Pons (tissue), 1 donor: Measurements from ENCODE around the gene MTHFD1L.
"Not testable (repeated sequence)": the region's sequence is repeated elsewhere in the genome, so short reads cannot be mapped to it uniquely, and the experiment has no call there.

Experiments used
- DNase-seq: peaks from one replicate; pipeline ENCODE4 v3.0.0-alpha.2; 2016; ENCODE audit warnings: low spot score

MTHFD1L gene

GRCh38 chr6:151123641-151124040 is 258.1 kb downstream of the MTHFD1L start:
- not testable (repeated sequence) for DNase-seq

GRCh38 chr6:151125242-151125641 is 259.7 kb downstream of the MTHFD1L start:
- not testable (repeated sequence) for DNase-seq

GRCh38 chr6:151125651-151126416 is 260.3 kb downstream of the MTHFD1L start:
- DNase-seq: not testable (repeated sequence)

GRCh38 chr6:151126417-151126724 is 260.9 kb downstream of the MTHFD1L start:
- not testable (repeated sequence) for DNase-seq

- DNase-seq: not testable (repeated sequence)
Observed at GRCh38 chr6:151127133-151127798, 261.8 kb downstream of the MTHFD1L start.

GRCh38 chr6:151128763-151129370 is 263.4 kb downstream of the MTHFD1L start:
- no peak for DNase-seq

GRCh38 chr6:151130329-151130728 is 264.8 kb downstream of the MTHFD1L start:
- no peak for DNase-seq

GRCh38 chr6:151131324-151132007 is 266.0 kb downstream of the MTHFD1L start:
- DNase-seq: no peak

- no peak for DNase-seq
Observed at GRCh38 chr6:151136141-151136755, 270.7 kb downstream of the MTHFD1L start.

- DNase-seq: no peak
Observed at GRCh38 chr6:151137542-151137941, 272.0 kb downstream of the MTHFD1L start.

GRCh38 chr6:151139524-151139923 is 274.0 kb downstream of the MTHFD1L start:
- DNase-seq: no peak

- DNase-seq: no peak
Observed at GRCh38 chr6:151140767-151141166, 275.3 kb downstream of the MTHFD1L start.

GRCh38 chr6:151141685-151142084 is 276.2 kb downstream of the MTHFD1L start:
- no peak for DNase-seq

- DNase-seq: no peak
Observed at GRCh38 chr6:151142676-151143075, 277.2 kb downstream of the MTHFD1L start.

- DNase-seq: no peak
Observed at GRCh38 chr6:151143337-151143736, 277.8 kb downstream of the MTHFD1L start.

- DNase-seq: no peak
Observed at GRCh38 chr6:151143806-151144205, 278.3 kb downstream of the MTHFD1L start.

GRCh38 chr6:151147118-151147832 is 281.8 kb downstream of the MTHFD1L start:
- no peak for DNase-seq

- no peak for DNase-seq
Observed at GRCh38 chr6:151148111-151148510, 282.6 kb downstream of the MTHFD1L start.

GRCh38 chr6:151149793-151150192 is 284.3 kb downstream of the MTHFD1L start:
- no peak for DNase-seq
